ENCODE data around the gene EML6. TPM values are rescaled to one million over a fixed set of nuclear protein-coding genes. Genes with fewer than 3 reads are reported as not detected.
A peak's percentile ranks its signal among the peaks of the same experiment; 100 is the strongest.

EML6 gene
- total and polyA plus RNA-seq, 7 donors = 0.38 to 9.3 (median 2.5) TPM

- Histone ChIP-seq H3K4me3 (no peak overlapping the region), H3K9me3 (no peaks in the 10 kb centered on the region), H3K27ac (peak overlapping the region; percentile 66), H3K4me1 (peaks cover 49% of the 10 kb centered on the region), H3K27me3 (ENCODE audit: insufficient read depth in 3 of 3, low read length in 2 of 3) (no peaks in the 10 kb centered on the region), H3K36me3 (ENCODE audit: insufficient read depth in 1 of 2, low read depth in 1 of 2) (no peaks in the 10 kb centered on the region)
- DNase-seq (no peak), ATAC-seq (no peak)
- 94 to 97% (median 96%) methylated on average over 1 of the region's 1 CpG for WGBS, 3 donors
- no peak for TF ChIP-seq CTCF (IDR thresholded peaks at IDR 0.05)
- intact Hi-C loops (cut with DNase I) = loop anchor here in 1 of 2 donors (10.0 kb wide), 1 partner anchor 67 kb away; no protein-coding TSS in a partner anchor
Observed at GRCh38 chr2:54907663-54908062, 184.2 kb downstream of the EML6 start.

- Histone ChIP-seq H3K4me3 (no peak overlapping the region), H3K9me3 (no peaks in the 10 kb centered on the region), H3K4me1 (peaks cover 44% of the 10 kb centered on the region), H3K36me3 (ENCODE audit: insufficient read depth in 1 of 2, low read depth in 1 of 2) (no peaks in the 10 kb centered on the region), H3K27me3 (ENCODE audit: insufficient read depth in 3 of 3, low read length in 2 of 3) (no peaks in the 10 kb centered on the region), H3K27ac (peak overlapping the region; percentile 60)
- intact Hi-C loops (cut with DNase I) = loop anchor here in 1 of 2 donors (10.0 kb wide), 1 partner anchor 66 kb away; no protein-coding TSS in a partner anchor
- no peak for ATAC-seq
- no peak for DNase-seq
- WGBS, 3 donors = 79 to 92% (median 90%) methylated on average over 6 of the region's 6 CpGs
- TF ChIP-seq CTCF (IDR thresholded peaks at IDR 0.05) = no peak
Observed at GRCh38 chr2:54908591-54908990, 185.1 kb downstream of the EML6 start.

GRCh38 chr2:54909001-54909400 lies 185.5 kb downstream of the EML6 start:
- peak overlapping the region; percentile 60 for H3K27ac ChIP-seq
- H3K9me3 ChIP-seq = no peaks in the 10 kb centered on the region
- ATAC-seq (no peak), DNase-seq (no peak)
- TF ChIP-seq CTCF (IDR thresholded peaks at IDR 0.05) = no peak
- H3K4me3 ChIP-seq = no peak overlapping the region
- intact Hi-C loops (cut with DNase I) = loop anchor here in 1 of 2 donors (10.0 kb wide), 1 partner anchor 66 kb away; no protein-coding TSS in a partner anchor
- H3K27me3 ChIP-seq (ENCODE audit: insufficient read depth in 3 of 3, low read length in 2 of 3) = no peaks in the 10 kb centered on the region
- peaks cover 41% of the 10 kb centered on the region for H3K4me1 ChIP-seq
- H3K36me3 ChIP-seq (ENCODE audit: insufficient read depth in 1 of 2, low read depth in 1 of 2) = no peaks in the 10 kb centered on the region
- 24 to 43% (median 27%) methylated on average over 3 of the region's 3 CpGs for WGBS, 3 donors

- Histone ChIP-seq H3K4me3 (no peak overlapping the region), H3K27me3 (ENCODE audit: insufficient read depth in 3 of 3, low read length in 2 of 3) (no peaks in the 10 kb centered on the region), H3K9me3 (no peaks in the 10 kb centered on the region), H3K36me3 (ENCODE audit: insufficient read depth in 1 of 2, low read depth in 1 of 2) (no peaks in the 10 kb centered on the region), H3K27ac (no peak overlapping the region), H3K4me1 (peaks cover 14% of the 10 kb centered on the region)
- ATAC-seq (no peak), DNase-seq (no peak)
- no peak for TF ChIP-seq CTCF (IDR thresholded peaks at IDR 0.05)
- intact Hi-C loops (cut with DNase I) = no loop called here
- WGBS, 3 donors = 91 to 97% (median 92%) methylated on average over 4 of the region's 4 CpGs
Observed at GRCh38 chr2:54912305-54912704, 188.8 kb downstream of the EML6 start.

GRCh38 chr2:54912893-54913292 lies 189.4 kb downstream of the EML6 start:
- 84 to 96% (median 92%) methylated on average over 1 of the region's 1 CpG for WGBS, 3 donors
- intact Hi-C loops (cut with DNase I) = no loop called here
- Histone ChIP-seq H3K4me1 (peaks cover 14% of the 10 kb centered on the region), H3K4me3 (no peak overlapping the region), H3K27me3 (ENCODE audit: insufficient read depth in 3 of 3, low read length in 2 of 3) (no peaks in the 10 kb centered on the region), H3K27ac (no peak overlapping the region), H3K9me3 (no peaks in the 10 kb centered on the region), H3K36me3 (ENCODE audit: insufficient read depth in 1 of 2, low read depth in 1 of 2) (no peaks in the 10 kb centered on the region)
- TF ChIP-seq CTCF (IDR thresholded peaks at IDR 0.05) = no peak
- no peak for ATAC-seq
- no peak for DNase-seq

All from psoas muscle (tissue), 8 donors.